GM06990 (cell line): ENCODE measurements around the gene ZFAND3.

Experiments
- DNase-seq: peaks from one replicate; pipeline ENCODE4 v3.0.0-alpha.2; 2011; ENCODE audit not compliant: insufficient read length; ENCODE audit errors: extremely low read depth
- H3K27me3 ChIP-seq: replicated peaks from 2 replicates; pipeline ENCODE4 v1.6.0; 2011; ENCODE audit warnings: low read length; ENCODE audit not compliant: control insufficient read depth, insufficient read depth
- H3K36me3 ChIP-seq: 2 replicates; pipeline ENCODE4 v1.5.1; 2011; ENCODE audit warnings: low read length; ENCODE audit not compliant: control insufficient read depth, insufficient read depth
- H3K4me3 ChIP-seq: replicated peaks from 2 replicates; pipeline ENCODE4 v1.5.1; 2011; ENCODE audit warnings: low read depth, mild to moderate bottlenecking, control low read depth, low read length
- CTCF ChIP-seq: IDR thresholded peaks from 2 replicates; pipeline ENCODE4 v1.5.1; 2011; ENCODE audit warnings: low read length, control low read depth, mild to moderate bottlenecking, inconsistent platforms; ENCODE audit not compliant: insufficient read depth, poor library complexity, severe bottlenecking

The ZFAND3 gene

GRCh38 chr6:38153798-38154345, 334.3 kb downstream of the ZFAND3 start:
- no peak for TF ChIP-seq CTCF
- DNase-seq, result no peak
- H3K4me3 ChIP-seq, result no peak overlapping the region
- no peaks in the 10 kb centered on the region for H3K27me3 ChIP-seq
- peaks cover 13% of the 10 kb centered on the region for H3K36me3 ChIP-seq

- Histone ChIP-seq H3K36me3 (peaks cover 11% of the 10 kb centered on the region), H3K4me3 (no peak overlapping the region), H3K27me3 (no peaks in the 10 kb centered on the region)
- DNase-seq, result no peak
- no peak for TF ChIP-seq CTCF
Measured at GRCh38 chr6:38154731-38155130, 335.2 kb downstream of the ZFAND3 start.

GRCh38 chr6:38155144-38155543, 335.6 kb downstream of the ZFAND3 start:
- TF ChIP-seq CTCF, result no peak
- no peak for DNase-seq
- Histone ChIP-seq H3K27me3 (no peaks in the 10 kb centered on the region), H3K4me3 (no peak overlapping the region), H3K36me3 (peaks cover 11% of the 10 kb centered on the region)

GRCh38 chr6:38155621-38156204, 336.2 kb downstream of the ZFAND3 start:
- no peak for TF ChIP-seq CTCF
- H3K4me3 ChIP-seq, result no peak overlapping the region
- H3K27me3 ChIP-seq, result no peaks in the 10 kb centered on the region
- H3K36me3 ChIP-seq, result peaks cover 11% of the 10 kb centered on the region
- DNase-seq, result no peak

GRCh38 chr6:38156818-38157565, 337.5 kb downstream of the ZFAND3 start:
- DNase-seq, result no peak
- peaks cover 9% of the 10 kb centered on the region for H3K36me3 ChIP-seq
- no peak for TF ChIP-seq CTCF

More at GRCh38 chr6:38156818-38157565, 337.5 kb downstream of the ZFAND3 start:
- no peak overlapping the region for H3K4me3 ChIP-seq
- no peaks in the 10 kb centered on the region for H3K27me3 ChIP-seq
